GM21447 (cell line): ENCODE results near the gene SKIL.
"Not testable (repeated sequence)": the region's sequence is repeated elsewhere in the genome, so short reads cannot be mapped to it uniquely, and the experiment has no call there.

Experiments used
- ATAC-seq: cut with Tn5 transposase; IDR thresholded peaks from one replicate; pipeline ENCODE4 v1.9.1; 2021; ENCODE audit not compliant: unreplicated experiment

SKIL gene, protein sequence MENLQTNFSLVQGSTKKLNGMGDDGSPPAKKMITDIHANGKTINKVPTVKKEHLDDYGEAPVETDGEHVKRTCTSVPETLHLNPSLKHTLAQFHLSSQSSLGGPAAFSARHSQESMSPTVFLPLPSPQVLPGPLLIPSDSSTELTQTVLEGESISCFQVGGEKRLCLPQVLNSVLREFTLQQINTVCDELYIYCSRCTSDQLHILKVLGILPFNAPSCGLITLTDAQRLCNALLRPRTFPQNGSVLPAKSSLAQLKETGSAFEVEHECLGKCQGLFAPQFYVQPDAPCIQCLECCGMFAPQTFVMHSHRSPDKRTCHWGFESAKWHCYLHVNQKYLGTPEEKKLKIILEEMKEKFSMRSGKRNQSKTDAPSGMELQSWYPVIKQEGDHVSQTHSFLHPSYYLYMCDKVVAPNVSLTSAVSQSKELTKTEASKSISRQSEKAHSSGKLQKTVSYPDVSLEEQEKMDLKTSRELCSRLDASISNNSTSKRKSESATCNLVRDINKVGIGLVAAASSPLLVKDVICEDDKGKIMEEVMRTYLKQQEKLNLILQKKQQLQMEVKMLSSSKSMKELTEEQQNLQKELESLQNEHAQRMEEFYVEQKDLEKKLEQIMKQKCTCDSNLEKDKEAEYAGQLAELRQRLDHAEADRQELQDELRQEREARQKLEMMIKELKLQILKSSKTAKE

DNA sequence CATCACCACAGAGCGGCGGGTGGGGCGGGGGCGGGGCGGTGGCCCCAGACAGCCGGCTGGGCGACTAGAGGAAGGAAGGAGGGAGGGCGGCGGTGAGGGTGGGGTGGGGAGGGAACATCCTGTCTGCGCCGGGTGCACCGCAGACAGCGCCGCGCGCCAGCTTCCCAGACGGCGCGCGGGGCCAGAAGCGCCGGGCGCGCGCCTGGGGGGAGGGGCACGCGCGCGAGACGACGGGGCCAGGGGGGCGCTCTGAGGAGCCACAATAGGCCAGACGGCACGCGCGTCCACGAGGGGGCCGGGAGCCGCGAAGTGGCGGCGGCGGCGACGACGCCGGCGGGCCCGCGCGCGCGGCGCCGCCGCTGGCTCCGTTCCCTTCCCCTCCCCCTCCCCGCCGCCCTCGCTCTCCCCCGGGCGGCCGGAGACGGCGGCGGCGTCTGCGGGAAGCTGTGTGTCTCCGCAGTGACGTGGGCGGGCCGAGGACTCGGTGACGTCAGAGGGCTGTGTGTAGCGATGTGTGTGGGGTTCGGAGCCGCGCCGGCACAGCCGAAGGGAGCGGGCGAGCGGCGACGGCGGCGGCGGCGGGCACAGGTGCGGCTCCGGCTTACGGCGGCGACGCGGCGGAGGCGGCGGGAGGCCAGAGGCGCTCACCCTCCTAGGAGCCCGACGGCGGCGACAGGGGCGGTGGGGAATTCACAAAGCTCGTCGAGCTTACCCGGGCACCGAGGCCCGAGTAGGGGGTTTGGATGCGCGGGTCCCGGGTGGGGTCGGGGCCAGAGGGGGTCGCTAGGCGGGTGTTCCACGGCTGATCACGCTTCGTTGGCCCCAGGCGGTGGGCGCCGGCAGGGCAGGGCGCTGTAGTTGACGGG, at the start of gene SKIL:
Gene SKIL, plus strand, starts transcription at position 540 of the 866 bp plus-strand sequence. CDS start 2,617 bp downstream, outside the sequence.
- peak; percentile 57 for ATAC-seq

DNA sequence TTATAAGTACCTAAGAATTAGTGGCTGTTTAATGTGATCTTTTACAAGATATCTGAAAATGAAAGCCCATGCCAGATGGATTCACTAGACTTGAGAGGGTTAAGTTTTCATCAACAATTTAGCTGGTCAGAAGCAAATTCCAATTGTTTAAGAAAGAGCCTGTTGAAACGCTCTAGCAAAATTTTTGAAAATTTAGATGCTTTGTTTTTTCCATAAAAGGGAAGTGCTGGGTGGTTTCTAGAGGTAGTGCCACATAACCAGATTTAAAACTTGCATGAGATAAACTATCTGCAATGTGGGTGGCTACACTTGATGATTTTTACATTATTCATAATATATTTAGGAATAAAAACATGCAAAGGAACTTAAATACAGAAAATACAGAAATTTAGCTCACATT, 48.5 kb upstream of the SKIL start:
- ATAC-seq = no peak

DNA sequence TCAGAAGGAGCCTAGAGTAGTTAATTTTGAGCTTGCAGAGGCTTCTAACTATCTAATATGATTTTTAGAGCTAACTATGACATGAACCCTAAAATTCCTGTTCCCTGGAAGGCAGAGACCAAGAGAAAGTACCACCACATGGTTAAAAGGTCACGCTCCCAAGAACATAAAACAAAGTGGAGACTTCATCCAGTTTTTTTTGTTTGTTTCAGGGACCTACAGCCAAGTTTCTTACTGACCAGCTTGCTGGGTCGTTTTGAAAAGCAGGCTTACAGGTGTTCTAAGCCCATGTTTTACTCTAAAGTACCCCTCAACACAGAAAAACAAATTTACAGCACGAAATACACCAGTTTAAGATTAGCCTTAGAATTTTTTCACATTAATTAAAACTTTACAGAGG, 39.6 kb upstream of the SKIL start:
- ATAC-seq = no peak

DNA sequence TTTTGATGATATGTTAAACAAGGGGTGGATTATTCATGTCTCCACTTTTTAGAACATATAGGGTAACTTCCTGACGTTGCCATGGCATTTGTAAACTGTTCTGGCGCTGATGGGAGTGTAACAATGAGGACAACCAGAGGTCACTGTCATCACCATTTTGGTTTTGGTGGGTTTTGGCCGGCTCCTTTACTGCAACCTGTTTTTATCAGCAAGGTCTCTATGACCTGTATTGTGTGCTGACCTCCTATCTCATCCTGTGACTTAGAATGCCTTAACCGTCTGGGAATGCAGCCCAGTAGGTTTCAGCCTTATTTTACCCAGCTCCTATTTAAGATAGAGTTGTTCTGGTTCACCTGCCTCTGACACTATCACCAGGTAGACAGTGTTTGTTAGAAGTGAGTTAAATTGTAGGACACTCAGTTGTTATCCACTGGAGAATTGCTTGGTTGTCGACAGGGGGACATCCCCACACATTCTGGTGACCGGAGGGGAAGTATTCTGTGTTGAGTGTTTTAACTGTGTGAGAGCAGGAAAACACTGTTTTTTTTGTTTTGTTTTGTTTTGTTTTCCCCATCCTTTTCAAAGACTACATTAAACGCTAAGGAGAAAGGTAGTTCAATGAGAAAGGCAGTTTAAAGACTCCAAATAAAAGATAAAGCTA, 36.9 kb upstream of the SKIL start:
- ATAC-seq = no peak

DNA sequence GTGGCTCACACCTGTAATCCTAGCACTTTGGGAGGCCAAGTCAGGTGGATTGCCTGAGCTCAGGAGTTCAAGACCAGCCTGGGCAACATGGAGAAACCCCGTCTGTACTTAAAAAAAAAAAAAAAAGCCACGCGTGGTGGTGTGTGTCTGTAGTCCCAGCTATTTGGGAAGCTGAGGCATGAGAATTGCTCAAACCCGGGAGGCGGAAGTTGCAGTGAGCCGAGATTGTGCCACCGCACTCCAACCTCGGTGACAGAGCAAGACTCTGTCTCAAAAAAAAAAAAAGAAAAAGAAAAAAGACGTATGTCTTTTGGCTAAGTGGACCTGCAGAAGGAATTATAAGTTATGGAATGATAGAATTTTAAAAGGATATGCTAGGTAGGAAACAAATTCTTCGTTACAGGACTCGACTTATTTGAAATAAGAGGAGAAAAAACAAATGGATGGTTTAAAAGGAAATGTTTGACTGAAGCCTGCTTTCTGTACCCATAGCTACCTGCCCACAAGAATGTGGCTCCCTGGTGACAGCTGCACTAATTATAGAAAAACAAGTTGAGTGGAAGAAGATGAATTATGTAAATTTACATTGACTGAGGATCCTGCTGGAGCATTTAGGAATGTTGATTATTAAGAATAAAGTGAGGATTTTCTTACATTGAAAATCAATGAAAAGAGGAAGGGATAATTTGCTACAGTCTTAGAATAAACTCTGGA, 36.0 kb upstream of the SKIL start:
- ATAC-seq = no peak

DNA sequence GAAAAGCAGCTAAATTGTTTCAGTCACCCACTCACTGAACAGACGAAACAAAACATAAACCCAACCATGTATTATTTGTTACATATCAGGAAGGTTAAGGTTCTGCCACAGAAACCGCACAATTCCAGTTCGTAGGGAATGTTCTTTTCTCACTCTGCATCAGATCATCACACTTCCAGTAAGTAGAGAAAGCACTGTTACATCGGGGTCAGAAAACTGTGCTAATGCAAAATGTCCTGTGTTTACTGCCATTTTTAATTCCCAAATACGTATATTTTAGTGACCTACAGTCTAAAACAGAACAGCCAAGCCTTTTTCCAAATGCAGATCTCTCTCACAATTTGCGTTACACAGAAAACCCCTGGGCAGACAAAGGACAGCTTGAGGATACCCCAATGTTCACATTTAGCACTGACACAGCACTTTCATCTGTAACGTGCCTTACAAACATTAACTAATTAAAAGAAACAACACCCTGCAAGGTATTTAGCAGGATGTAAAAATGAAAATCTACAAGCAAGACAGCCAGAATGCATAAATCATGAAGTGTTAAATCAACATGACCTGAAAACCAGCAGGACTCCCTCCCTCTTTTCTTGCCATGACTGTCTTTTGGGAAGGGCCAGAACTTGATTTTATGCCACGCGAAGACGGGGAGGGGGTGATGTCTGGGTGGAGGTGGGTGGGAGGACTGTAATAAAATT, 34.8 kb upstream of the SKIL start:
- no peak for ATAC-seq

DNA sequence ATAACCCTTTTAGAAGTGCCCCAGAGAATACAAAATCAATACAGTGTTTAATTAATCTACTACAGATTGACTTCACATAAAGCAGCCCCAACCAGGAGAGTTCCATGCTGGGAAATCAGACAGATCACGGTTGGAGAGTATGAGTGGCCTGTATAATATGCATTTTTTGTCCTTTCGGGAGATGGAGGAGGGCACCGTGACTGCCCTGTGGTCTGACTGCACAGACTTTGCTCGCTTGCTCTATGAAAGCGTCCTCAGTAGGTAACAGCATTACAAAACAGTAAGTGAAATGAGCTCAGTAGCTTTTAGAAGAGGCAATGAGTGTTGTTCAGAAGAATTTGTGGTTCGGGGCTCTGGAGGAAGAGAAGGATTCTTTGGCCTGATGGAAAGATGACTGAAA, 34.2 kb upstream of the SKIL start:
- no peak for ATAC-seq

DNA sequence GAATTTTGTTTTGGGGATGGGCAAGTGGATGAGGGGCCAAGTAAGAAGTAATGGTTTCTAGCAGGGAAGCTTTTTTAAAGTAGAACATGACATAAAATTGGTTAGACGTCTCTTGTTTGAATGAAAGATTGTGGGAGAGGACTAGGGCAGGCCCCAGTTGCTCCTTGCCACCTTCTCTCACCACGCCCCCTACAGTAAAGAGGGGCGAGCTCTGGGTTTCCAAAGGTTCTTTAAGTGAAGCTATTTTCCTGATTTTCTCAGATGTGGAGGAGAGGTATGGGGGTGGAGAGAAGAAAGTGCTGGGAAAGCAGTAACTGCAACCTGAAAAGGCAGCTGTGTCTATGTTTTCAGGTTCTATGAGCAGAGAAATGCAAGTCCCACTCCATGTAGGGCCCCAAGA, 32.6 kb upstream of the SKIL start:
- ATAC-seq = no peak

DNA sequence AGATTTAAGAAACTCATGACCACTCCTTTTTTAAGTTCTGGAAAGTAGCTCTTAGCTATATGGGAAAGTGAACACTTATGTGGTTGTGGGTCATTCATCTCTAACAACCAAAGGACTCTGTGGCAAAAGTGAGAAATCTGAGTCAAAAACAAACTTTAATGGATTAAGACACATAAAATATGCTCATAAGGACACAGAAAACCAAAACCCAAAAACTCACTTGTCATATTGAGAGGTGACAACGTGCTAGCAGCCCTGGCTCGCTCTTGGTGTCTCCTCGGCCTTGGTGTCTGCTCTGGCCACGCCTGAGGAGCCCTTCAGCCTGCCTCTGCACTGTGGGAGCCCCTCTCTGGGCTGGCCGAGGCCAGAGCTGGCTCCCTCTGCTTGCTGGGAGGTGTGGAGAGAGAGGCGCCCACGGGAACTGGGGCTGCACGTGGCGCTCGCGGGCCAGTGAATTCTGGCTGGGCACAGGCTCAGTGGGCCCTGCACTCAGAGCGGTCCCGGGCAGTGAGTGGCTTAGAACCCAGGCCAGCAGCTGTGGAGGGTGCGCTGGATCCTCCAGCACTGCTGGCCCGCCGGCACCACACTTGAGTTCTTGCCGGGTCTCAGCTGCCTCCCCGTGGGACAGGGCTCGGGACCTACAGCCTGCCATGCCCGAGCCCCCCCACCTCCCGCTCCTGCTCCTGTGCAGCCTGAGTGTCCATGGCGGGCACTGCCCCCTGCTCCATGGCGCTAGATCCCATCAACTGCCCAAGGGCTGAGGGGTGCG, 30.3 kb upstream of the SKIL start:
- ATAC-seq = no peak

DNA sequence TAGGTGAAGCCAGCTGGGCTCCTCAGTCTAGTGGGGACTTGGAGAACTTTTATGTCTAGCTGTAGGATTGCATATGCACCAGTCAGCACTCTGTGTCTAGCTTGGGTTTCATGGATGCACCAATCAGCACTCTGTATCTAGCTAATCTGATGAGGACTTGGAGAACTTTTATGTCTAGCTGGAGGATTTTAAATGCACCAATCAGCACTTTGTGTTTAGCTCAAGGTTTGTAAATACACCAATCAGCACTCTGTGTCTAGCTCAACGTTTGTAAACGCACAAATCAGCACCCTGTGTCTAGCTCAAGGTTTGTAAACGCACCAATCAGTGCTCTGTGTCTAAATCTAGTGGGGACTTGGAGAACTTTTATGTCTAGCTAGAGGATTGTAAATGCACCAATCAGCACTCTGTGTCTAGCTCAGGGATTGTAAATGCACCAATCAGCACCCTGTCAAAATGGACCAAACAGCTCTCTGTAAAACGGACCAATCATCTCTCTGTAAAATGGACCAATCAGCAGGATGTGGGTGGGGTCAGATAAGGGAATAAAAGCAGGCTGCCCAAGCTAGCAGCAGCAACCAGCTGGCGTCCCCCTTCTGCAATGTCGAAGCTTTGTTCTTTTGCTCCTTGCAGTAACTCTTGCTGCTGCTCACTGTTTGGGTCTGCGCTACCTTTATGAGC, 29.5 kb upstream of the SKIL start:
- not testable (repeated sequence) for ATAC-seq

DNA sequence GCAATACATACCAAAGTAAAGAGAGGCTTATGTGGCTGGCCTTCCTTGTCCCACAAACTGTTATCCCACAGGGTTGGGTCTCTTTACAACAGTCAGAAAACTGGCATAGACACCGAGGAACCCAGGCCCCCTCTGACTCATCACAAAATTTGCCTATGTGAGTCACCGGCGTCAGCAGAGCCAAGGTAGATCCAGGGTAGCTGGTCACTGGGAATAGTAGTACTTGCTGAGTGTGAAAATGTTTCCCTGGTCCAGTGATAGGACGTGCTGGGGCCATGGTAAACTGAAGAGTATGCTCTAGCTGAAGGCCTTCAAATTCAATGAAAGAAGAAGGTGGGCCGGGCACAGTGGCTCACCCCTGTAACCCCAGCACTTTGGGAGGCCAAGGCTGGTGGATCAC, 27.1 kb upstream of the SKIL start:
- ATAC-seq = no peak

DNA sequence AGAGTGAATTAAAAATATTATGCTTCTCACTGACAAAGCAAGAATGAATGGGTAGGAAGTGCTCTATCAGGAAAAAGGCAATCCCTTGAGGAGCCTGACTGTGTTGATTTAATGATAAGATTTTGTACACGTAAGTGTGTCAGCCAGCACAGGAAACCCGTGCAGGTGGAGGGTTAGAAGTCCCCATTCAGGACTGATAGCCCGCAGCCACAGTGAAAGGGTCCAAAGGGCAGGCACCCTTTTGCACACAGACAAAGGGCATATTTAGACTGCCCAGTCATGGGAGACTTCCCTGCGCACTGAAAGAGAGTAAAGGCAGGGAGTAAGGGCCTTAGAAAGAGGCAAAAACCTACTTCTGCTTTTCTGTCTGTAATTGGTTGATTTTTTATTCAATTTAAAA, 26.4 kb upstream of the SKIL start:
- ATAC-seq = no peak

DNA sequence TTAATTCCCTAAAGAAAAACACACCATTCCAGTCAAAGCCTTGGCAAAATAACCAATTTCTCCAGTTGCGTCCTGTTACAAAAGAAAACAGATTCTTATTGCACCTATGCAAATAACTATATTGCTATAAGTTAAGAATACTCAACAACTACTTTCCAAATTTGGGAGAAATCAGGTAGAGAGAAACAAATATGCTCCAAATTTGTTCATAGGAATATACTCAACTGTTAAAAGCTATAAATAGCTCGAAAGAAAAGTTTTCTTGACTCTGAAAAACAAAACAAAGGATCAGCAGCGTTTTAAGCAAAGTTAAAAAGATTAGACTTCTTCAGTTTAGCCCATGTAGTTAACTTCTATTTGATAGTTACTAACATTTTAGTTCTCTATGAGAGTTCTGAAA, 20.1 kb upstream of the SKIL start:
- no peak for ATAC-seq

DNA sequence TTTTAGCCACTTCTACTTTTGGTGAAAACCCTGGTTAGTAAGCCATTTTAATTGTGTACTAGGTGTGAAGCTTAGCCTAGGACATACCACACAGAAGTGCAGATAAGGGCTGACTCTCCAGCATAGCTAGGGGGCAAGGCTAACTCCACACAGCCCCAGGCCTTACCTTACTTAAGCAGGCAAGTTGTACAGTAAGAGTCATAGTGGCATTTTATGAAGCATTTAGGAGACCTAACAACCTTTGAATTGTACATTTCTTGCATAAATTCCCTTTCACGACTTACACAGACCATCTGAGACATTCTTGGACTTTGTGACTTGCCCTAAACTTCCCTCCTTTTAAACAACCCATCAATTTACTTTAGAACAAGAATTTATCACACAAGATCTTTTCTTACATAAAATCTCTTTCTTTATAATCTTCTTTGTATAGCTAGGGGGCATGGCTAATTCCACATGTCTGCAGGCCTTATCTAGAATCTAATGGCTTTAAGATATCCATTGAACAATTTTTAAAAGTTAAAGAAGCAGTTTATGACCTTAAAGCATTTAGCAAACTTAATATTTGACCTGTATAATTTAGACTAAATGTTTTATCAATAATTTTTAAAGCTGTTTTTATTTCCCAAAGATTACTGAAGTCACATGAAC, 18.7 kb upstream of the SKIL start:
- no peak for ATAC-seq

DNA sequence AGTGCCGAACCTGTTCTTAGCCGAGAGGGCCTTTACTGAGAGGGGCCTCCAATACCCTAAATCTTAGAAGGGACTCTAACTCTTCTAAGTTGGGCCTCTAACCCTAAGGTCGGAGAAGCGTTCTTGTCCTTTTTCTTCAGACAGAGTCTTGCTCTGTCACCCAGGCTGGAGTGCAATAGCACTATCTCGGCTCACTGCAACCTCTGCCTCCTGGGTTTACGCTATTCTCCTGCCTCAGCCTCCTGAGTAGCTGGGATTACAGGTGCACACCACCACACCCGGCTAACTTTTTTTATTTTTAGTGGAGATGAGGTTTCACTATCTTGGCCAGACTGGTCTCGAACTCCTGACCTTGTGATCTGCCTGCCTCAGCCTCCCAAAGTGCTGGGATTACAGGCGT, 15.2 kb upstream of the SKIL start:
- not testable (repeated sequence) for ATAC-seq

DNA sequence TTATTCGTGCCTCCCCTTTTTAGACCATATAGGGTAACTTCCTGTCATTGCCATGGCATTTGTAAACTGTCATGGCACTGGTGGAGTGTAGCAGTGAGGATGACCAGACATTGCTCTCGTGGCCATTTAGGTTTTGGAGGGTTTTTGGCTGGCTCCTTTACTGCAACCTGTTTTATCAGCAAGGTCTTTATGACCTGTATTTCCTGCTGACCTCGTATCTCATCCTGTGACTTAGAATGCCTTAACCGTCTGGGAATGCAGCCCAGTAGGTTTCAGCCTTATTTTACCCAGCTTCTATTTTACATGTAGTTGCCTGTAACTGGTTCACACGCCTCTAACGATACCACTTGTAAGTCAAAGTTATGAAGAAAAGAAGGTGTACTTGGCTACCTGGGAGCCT, 13.7 kb upstream of the SKIL start:
- ATAC-seq = not testable (repeated sequence)

DNA sequence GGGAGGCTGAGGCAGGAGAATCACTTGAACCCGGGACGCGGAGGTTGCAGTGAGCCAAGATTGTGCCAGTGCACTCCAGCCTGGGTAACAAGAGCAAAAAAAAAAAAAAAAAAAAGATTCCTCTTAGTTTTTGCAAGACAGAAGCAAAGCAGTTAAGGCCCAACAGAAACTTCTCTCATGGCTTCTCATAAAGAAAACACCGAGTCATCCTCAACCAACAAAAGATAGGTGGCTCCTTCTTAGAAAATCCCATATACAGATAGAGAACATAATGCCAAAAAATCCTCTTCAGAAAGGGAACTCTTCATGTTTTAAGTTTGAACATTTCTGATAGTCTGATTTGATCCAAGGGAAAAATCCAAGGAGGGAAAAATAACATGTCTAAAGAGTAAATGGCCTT, 12.5 kb upstream of the SKIL start:
- ATAC-seq = no peak
